Measurements from ENCODE around the gene PPP1R9B. TPM values are rescaled to one million over a fixed set of nuclear protein-coding genes. Genes with fewer than 3 reads are reported as not detected.

The PPP1R9B gene
- total RNA-seq, 2 donors from 2014 or later = 36.2 to 79.7 TPM

GRCh38 chr17:50169121-50169764 is 18.8 kb upstream of the PPP1R9B start:
- Histone ChIP-seq H3K9me3 (no peaks in the 10 kb centered on the region), H3K27me3 (replicated peaks; ENCODE audit: insufficient read depth) (no peaks in the 10 kb centered on the region), H3K36me3 (no peaks in the 10 kb centered on the region), H3K27ac (no peak overlapping the region), H3K4me1 (replicated peaks) (no peaks in the 10 kb centered on the region), H3K4me3 (no peak overlapping the region)
- WGBS = 40% methylated on average over 14 of the region's 14 CpGs
- DNase-seq (ENCODE audit: low spot score) = no peak
- intact Hi-C loops (cut with DNase I) = no loop called here
- TF ChIP-seq POLR2A (IDR thresholded peaks at IDR 0.05) (no peak), CTCF (IDR thresholded peaks at IDR 0.05) (peak; percentile 69 to 95 (median 82)), POLR2AphosphoS5 (IDR thresholded peaks at IDR 0.05) (no peak)

- intact Hi-C loops (cut with DNase I) = no loop called here
- Histone ChIP-seq H3K27ac (no peak overlapping the region), H3K36me3 (no peaks in the 10 kb centered on the region), H3K27me3 (replicated peaks; ENCODE audit: insufficient read depth) (no peaks in the 10 kb centered on the region), H3K4me3 (no peak overlapping the region), H3K9me3 (no peaks in the 10 kb centered on the region), H3K4me1 (replicated peaks) (no peaks in the 10 kb centered on the region)
- TF ChIP-seq CTCF (IDR thresholded peaks at IDR 0.05) (no peak), POLR2AphosphoS5 (IDR thresholded peaks at IDR 0.05) (no peak), POLR2A (IDR thresholded peaks at IDR 0.05) (no peak)
- DNase-seq (ENCODE audit: low spot score) = no peak
- WGBS = 85% methylated on average over 13 of the region's 13 CpGs
Measured at GRCh38 chr17:50168319-50168718, 17.8 kb upstream of the PPP1R9B start.

GRCh38 chr17:50167371-50167770 is 16.9 kb upstream of the PPP1R9B start:
- WGBS = 87% methylated on average over 19 of the region's 19 CpGs
- Histone ChIP-seq H3K4me1 (replicated peaks) (no peaks in the 10 kb centered on the region), H3K27me3 (replicated peaks; ENCODE audit: insufficient read depth) (no peaks in the 10 kb centered on the region), H3K9me3 (no peaks in the 10 kb centered on the region), H3K27ac (no peak overlapping the region), H3K36me3 (no peaks in the 10 kb centered on the region), H3K4me3 (no peak overlapping the region)
- intact Hi-C loops (cut with DNase I) = loop anchor here (2.0 kb wide), 1 partner anchor 31 kb away; no protein-coding TSS in a partner anchor
- no peak for TF ChIP-seq CTCF (IDR thresholded peaks at IDR 0.05)
- no peak for TF ChIP-seq POLR2A (IDR thresholded peaks at IDR 0.05)
- no peak for DNase-seq (ENCODE audit: low spot score)

- intact Hi-C loops (cut with DNase I) = loop anchor here (2.0 kb wide), 1 partner anchor 32 kb away; no protein-coding TSS in a partner anchor
Measured at GRCh38 chr17:50166518-50167181, 16.2 kb upstream of the PPP1R9B start.

More at GRCh38 chr17:50166518-50167181, 16.2 kb upstream of the PPP1R9B start:
- TF ChIP-seq POLR2AphosphoS5 (IDR thresholded peaks at IDR 0.05) (no peak), CTCF (IDR thresholded peaks at IDR 0.05) (no peak), POLR2A (IDR thresholded peaks at IDR 0.05) (no peak)
- WGBS = 77% methylated on average over 7 of the region's 7 CpGs
- DNase-seq (ENCODE audit: low spot score) = no peak
- H3K27me3 ChIP-seq (replicated peaks; ENCODE audit: insufficient read depth) = no peaks in the 10 kb centered on the region
- H3K27ac ChIP-seq = peak overlapping the region; percentile 46 to 57
- no peaks in the 10 kb centered on the region for H3K4me1 ChIP-seq (replicated peaks)
- H3K4me3 ChIP-seq = peak overlapping the region in 1 of 2 donors; percentile 3
- H3K36me3 ChIP-seq = no peaks in the 10 kb centered on the region
- H3K9me3 ChIP-seq = no peaks in the 10 kb centered on the region

Measured in prostate gland (tissue), 2 donors.